GM18498 (cell line): ENCODE data around the gene CLTB.

ENCODE experiments used
- ATAC-seq: cut with Tn5 transposase; IDR thresholded peaks from one replicate; pipeline ENCODE4 v1.9.1; 2021; ENCODE audit warnings: mild to moderate bottlenecking, moderate library complexity; ENCODE audit not compliant: unreplicated experiment

CLTB gene

GRCh38 chr5:176405656-176406435 is 10.5 kb downstream of the CLTB start:
- ATAC-seq: no peak

DNA sequence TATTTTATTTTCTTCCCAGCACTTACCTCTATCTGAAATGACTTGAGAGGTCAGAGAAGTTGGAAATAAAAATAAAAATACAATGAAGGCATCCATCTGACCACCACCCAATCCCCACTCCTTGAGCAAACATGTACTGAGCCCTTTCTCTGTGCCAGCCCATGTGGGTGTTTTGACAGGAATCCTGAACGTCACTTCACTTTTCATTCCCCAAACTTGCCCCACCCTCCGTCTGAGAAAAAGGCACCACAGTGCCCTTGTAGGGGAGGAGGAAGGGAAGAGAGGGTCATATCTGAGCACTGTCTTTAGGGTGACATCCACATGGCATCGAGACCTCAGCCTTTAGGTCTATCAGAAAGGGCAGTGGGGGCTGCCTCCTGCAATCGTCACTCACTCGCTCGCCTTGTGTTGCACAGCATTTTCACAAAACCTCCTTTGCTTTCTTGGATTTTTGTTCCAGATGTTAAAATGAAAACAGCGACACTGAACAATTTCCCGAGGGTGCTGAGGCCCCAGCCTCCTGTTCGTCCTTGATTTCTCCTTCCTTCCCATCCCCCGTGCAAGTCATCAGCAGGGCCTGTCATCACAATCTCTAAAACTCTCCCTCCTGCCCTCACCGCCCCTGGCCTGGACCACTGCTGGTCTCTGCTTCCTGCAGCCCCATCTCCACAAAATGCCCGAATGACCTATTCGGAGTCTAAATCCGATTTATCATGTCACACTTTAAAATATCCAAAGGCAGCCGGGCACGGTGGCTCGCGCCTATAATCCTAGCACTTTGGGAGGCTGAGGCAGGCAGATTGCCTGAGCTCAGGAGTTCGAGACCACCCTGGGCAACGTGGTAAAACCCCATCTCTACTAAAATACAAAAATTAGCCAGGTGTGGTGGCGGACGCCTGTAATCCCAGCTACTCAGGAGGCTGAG is 14.8 kb downstream of the CLTB start:
- ATAC-seq: no peak

DNA sequence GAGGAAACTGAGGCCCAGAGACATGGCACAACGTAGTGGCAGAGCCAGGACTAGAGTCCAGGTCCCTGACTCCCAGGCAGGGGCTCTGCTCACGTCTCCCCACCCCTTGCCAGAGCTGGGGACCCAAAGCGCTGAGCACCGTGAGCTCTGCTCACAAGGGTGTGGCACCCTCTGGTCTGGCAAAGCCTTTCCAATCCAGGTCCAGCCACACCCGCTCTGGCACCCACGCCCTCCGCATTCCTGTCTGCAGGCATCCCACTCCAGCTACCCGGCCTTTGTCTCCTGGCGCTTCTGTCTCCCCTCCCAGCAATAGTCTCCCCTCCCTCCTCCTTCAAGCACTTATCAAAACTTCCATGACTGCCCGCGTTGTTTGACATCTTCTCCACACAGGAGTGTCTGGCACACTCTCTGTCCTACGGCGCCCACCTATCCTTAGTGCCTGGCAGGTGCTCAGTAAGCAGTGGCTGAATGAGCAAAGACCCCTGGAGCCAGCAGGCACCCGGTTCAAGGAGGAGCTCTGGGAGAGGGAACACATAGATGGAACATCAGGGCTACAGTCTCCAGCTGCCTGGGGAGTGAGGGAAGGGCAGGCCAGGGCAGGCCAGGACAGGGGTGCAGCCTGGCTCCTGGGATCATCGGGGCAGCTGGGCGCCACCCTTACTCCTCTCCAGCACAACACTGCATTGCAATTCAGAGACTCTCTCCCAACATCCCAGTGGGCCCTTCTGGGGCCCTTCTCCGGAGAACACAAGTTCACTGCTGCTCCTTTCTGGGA is 15.8 kb downstream of the CLTB start:
- no peak for ATAC-seq

GRCh38 chr5:176397736-176398420 is 18.5 kb downstream of the CLTB start:
- no peak for ATAC-seq

GRCh38 chr5:176396330-176396729 is 20.0 kb downstream of the CLTB start:
- no peak for ATAC-seq

DNA sequence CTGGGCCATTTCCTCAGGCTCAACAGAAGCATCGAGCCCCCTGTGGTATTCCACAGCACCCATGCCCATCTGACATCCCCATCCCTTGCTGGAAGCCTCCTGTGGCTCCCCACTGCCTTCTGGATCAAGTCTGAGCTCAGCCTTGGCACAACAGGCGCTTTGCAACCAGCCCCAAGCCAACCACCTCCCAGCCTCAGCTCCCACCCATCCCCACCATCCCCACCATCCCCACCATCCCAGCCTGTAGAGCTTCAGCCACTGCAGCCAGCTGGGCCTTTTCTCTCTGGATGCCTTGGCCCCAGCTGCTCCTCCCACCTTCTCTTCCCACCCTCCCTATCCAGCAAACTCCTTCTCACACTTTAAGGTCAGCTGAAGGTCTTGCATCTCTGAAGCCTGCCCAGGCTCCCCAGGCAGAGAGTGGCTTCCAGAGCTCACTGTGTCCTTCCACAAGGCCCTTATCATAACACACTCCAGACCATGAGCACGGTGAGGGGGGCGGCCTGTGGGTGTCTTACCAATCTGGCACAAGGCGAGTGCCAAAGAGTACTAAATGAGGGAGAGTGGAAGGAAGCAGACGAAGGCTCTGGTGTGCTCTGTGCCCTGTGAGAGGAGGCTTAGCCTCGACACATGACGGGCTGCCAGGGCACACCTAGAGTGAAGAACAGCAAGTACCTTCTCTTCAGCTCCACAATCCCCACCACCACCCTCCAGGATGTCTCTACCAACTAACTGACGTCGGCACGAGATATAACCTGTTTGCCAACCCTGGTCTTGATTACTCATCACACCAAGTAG is 21.3 kb downstream of the CLTB start:
- ATAC-seq: no peak

DNA sequence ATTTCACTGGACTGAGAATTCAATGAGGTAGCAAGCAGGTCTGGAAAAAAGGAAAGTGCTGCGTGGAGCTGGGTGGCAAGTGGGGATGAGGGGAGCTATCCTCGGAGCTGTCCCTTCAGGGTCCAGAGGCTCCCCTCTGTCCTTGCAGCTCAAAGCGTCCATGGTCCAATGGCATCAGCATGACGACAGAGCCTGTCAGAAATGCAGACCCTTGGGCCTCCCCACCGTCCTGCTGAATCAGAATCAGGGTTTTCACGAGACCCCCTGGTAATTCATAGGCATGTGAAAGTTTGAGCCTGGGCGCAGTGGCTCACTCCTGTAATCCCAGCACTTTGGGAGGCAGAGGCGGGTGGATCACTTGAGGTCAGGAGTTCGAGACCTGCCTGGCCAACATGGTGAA is 22.2 kb downstream of the CLTB start:
- no peak for ATAC-seq

GRCh38 chr5:176392526-176392925 is 23.8 kb downstream of the CLTB start:
- ATAC-seq: no peak

- ATAC-seq: no peak
These were observed 24.3 kb downstream of the CLTB start for GRCh38 chr5:176391999-176392398.

- no peak for ATAC-seq
These were observed 24.9 kb downstream of the CLTB start for GRCh38 chr5:176391479-176391878.

DNA sequence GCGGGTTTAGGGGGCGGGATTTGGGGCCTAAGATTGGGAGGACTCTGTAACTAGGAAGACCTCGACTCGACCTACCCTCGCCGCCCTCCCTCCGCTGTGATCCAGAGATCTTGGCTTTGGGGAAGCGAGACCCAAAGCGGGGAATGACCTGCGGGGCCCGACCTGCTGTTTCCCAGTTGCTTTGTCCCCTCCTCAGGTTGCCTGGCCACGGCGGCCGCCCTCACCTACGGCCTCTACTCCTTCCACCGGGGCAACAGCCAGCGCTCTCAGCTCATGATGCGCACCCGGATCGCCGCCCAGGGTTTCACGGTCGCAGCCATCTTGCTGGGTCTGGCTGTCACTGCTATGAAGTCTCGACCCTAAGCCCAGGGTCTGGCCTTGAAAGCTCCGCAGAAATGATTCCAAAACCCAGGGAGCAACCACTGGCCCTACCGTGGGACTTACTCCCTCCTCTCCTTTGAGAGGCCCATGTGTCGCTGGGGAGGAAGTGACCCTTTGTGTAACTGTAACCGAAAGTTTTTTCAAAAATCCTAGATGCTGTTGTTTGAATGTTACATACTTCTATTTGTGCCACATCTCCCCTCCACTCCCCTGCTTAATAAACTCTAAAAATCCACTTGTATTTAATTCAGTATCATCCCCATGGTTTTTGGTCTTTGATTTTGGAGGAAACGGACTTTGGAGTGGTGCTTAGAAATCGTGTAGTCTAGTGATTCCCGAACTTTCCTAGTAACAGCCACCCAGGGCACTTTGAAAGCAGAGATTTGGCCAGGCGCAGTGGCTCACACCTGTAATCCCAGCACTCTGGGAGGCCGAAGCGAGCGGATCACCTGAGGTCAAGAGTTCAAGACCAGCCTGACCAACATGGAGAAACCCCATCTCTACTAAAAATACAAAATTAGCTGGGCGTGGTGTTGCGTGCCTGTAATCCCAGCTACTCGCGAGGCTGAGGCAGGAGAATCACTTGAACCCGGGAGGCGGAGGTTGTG is 26.9 kb downstream of the CLTB start:
- peak; percentile 30 for ATAC-seq

GRCh38 chr5:176388444-176389134 is 27.8 kb downstream of the CLTB start, which contains the start of the genes HIGD2A and NOP16:
Gene HIGD2A, plus strand, starts transcription at chr5:176388751. Its CDS starts 69 bp downstream, at chr5:176388820.
Gene NOP16, minus strand, starts transcription at chr5:176388598. Its CDS starts 59 bp downstream, at chr5:176388539.
- ATAC-seq: peak; percentile 90

DNA sequence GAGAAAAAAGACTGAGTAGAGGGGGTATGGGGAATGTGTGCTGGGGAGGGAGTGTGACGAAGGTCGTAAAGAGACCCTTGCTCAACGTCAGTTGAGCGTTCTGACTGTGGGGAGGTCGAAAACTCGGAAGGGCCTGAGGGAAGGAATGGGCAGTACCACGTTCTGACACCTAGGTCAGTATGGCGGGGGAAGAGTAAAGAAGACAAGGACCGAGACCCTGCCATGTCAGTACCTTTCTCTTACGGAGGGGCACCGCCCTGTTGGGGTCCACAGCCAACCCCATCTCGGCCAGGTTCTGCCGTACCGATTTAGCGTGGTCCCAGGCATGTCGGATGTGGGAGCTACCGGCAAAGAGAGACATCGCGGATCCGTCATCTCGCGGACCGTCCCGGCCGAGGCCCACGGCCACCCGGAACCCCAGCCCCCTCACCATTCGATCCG is 28.3 kb downstream of the CLTB start:
- no peak for ATAC-seq

GRCh38 chr5:176387384-176387925 is 28.9 kb downstream of the CLTB start:
- no peak for ATAC-seq

DNA sequence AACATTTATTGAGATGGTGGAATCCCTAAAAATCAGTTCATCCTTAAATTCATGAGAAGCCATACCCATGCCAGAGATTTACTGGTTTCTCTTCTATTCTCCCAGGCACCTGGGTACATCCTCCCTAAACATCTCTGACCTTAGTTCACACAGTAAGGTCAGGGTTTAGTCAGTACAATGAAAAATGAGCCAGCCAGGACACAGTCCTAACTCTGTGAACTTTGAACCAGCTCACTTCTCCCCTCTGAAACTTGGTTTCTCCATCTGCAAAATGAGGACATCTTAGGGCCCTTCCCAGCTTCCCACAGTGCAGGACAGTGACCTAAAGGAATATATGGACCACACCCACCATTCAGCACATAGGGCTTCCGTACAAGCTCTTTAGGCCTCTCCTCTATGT is 29.8 kb downstream of the CLTB start:
- ATAC-seq: no peak

DNA sequence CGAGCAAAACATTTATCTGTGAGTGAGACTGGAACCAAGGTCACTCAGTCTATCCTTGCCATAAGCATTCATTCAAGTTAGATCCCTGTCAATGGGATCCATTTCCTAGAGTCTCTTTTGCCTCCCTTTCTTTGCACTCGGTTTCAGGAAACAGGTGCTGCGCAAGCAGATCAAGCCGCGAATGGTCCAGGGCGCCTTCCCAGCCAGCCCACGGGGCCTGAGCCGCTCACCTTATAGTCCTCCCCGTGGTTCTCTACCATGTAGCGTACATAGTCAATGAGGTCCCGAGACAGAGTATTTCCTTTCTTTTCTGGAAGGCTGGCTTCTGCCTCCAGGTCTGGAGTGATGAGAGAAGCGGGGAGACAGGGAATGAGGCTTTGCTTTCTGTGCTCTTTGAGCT is 31.3 kb downstream of the CLTB start:
- ATAC-seq: no peak

DNA sequence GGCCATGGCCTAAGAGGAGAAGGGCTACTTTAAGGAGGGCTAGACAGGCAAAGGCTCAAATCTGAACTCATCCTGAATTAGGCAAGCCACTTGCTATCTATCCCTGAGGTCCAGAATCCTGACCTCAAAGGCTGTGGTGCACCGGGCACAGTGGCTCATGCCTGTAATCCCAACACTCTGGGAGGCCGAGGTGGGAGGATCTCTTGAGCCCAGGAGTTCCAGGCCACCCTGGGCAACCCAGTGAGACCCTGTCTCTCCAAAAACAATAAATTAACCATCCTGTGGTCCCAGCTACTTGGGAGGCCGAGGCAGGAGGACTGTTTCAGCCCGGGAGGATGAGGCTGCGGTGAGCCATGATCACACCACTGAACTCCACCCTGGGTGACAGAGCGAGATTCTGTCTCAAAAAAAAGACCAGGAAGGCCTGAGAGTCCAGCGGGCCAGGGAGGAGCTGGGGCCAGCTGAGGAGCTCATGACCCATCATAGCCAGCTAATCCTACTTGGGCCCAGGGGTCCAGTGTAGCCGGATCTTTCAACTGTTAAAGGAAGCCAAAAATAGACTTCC is 31.9 kb downstream of the CLTB start:
- no peak for ATAC-seq
